CD1c-positive myeloid dendritic cell (primary cell): ENCODE results near the gene ARFIP1.

ENCODE experiments used
- DNase-seq: peaks from one replicate; pipeline ENCODE4 v3.0.0-alpha.2; 2016; ENCODE audit errors: extremely low spot score

The ARFIP1 gene

GRCh38 chr4:152938237-152938947 lies 158.6 kb downstream of the ARFIP1 start:
- no peak for DNase-seq

GRCh38 chr4:152939621-152940020 lies 159.9 kb downstream of the ARFIP1 start:
- no peak for DNase-seq

- no peak for DNase-seq
These were observed 160.7 kb downstream of the ARFIP1 start for GRCh38 chr4:152940461-152940860.

GRCh38 chr4:152941411-152941810 lies 161.7 kb downstream of the ARFIP1 start:
- DNase-seq: no peak

- no peak for DNase-seq
These were observed 162.6 kb downstream of the ARFIP1 start for GRCh38 chr4:152942346-152942745.

- DNase-seq: no peak
These were observed 163.9 kb downstream of the ARFIP1 start for GRCh38 chr4:152943672-152944071.

- DNase-seq: no peak
These were observed 165.0 kb downstream of the ARFIP1 start for GRCh38 chr4:152944666-152945320.

- DNase-seq: no peak
These were observed 165.9 kb downstream of the ARFIP1 start for GRCh38 chr4:152945639-152946038.

- DNase-seq: no peak
These were observed 166.7 kb downstream of the ARFIP1 start for GRCh38 chr4:152946446-152946845.

- no peak for DNase-seq
These were observed 167.6 kb downstream of the ARFIP1 start for GRCh38 chr4:152947311-152947710.

GRCh38 chr4:152949930-152950329 lies 170.2 kb downstream of the ARFIP1 start:
- no peak for DNase-seq

- DNase-seq: no peak
These were observed 170.9 kb downstream of the ARFIP1 start for GRCh38 chr4:152950402-152951274.

GRCh38 chr4:152951348-152951747 lies 171.6 kb downstream of the ARFIP1 start:
- no peak for DNase-seq

GRCh38 chr4:152953514-152953913 lies 173.8 kb downstream of the ARFIP1 start:
- no peak for DNase-seq

GRCh38 chr4:152954741-152955140 lies 175.0 kb downstream of the ARFIP1 start:
- no peak for DNase-seq

GRCh38 chr4:152956147-152956546 lies 176.4 kb downstream of the ARFIP1 start:
- DNase-seq: no peak

- DNase-seq: no peak
These were observed 177.1 kb downstream of the ARFIP1 start for GRCh38 chr4:152956650-152957436.

GRCh38 chr4:152957437-152958171 lies 177.8 kb downstream of the ARFIP1 start:
- DNase-seq: no peak

- DNase-seq: no peak
These were observed 179.3 kb downstream of the ARFIP1 start for GRCh38 chr4:152959080-152959479.

GRCh38 chr4:152960082-152960481 lies 180.3 kb downstream of the ARFIP1 start:
- DNase-seq: no peak
